ENCODE results near the gene NPAS3. TPM values are rescaled to one million over a fixed set of nuclear protein-coding genes. Genes with fewer than 3 reads are reported as not detected.

The NPAS3 gene
- total RNA-seq, 2 experiments from 2014 or later, result not detected

DNA sequence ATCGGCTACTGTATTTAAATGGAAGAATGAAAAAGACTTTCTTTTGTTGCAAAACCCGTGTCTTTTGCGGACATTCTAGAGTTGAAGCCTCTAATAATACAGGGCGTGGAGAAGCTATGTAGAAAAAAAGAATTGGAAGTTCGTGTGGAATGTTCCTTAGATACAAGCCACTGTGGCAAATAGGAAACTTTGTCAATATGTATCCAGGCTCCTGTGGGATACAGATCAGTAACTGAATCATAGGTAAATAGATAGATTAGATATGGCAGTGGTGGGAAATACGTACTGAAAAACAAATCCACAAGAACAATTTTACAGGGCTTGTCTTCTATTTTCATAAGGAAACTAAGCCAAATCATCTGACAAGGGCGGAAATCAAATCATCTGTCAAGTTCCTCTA, 766.8 kb downstream of the NPAS3 start:
- Mint-ChIP-seq H3K36me3 (ENCODE audit: low read depth) (no peaks in the 10 kb centered on the region), H3K4me1 (ENCODE audit: low read depth) (no peaks in the 10 kb centered on the region), H3K27ac (no peak overlapping the region), H3K27me3 (ENCODE audit: low read depth) (no peaks in the 10 kb centered on the region), H3K9me3 (ENCODE audit: insufficient read depth) (no peaks in the 10 kb centered on the region), H3K4me3 (no peak overlapping the region)
- ChIA-PET CTCF (no interaction called here), POLR2A (no interaction called here)
- no peak for ATAC-seq
- no peak for DNase-seq

DNA sequence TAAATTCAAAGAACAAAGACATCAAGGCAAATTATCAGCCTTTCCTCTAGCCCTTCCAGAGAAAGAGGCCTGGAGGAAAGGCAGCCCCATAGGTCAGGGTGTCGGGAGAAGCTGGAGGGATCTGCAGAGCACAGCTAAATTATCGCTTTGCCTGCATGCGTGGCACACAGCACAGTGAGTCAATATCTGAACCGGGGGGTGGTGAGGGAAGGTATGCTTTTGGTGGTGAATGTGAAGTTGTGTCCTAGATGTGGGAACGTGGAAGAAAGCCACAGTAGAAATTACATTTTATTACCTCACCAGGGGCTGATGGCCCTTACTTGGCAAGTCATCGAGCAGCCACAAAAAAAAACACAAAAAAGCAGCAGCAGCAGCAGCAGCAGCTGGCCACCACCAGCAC, 769.0 kb downstream of the NPAS3 start:
- ChIA-PET POLR2A (no interaction called here), CTCF (no interaction called here)
- H3K9me3 Mint-ChIP-seq (ENCODE audit: insufficient read depth), result no peaks in the 10 kb centered on the region
- H3K27ac Mint-ChIP-seq, result no peak overlapping the region
- H3K4me3 Mint-ChIP-seq, result no peak overlapping the region
- no peaks in the 10 kb centered on the region for H3K4me1 Mint-ChIP-seq (ENCODE audit: low read depth)
- H3K27me3 Mint-ChIP-seq (ENCODE audit: low read depth), result no peaks in the 10 kb centered on the region
- ATAC-seq, result no peak
- no peak for DNase-seq
- H3K36me3 Mint-ChIP-seq (ENCODE audit: low read depth), result no peaks in the 10 kb centered on the region

DNA sequence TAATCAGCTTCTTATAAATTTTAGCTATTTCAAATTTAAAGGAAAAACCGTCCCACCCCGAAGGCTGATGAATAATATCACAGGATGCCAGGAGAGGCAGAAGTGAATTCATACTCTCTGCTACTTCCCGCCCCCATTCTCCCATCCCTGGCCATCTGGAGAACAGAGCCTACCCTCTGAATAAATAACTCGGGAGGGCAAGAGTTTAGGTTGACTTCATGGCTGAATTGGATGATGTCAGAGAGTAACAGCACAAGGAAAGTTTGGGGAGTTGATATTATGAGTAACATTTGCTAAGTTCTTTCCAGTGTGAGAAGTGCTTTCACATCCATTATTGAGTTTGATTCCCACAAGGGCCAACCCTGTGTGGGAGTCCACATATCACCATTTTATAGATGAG, 770.6 kb downstream of the NPAS3 start:
- DNase-seq (no peak), ATAC-seq (no peak)
- H3K27ac Mint-ChIP-seq, result no peak overlapping the region
- H3K9me3 Mint-ChIP-seq (ENCODE audit: insufficient read depth), result no peaks in the 10 kb centered on the region
- no peaks in the 10 kb centered on the region for H3K4me1 Mint-ChIP-seq (ENCODE audit: low read depth)
- H3K27me3 Mint-ChIP-seq (ENCODE audit: low read depth), result no peaks in the 10 kb centered on the region
- ChIA-PET POLR2A (no interaction called here), CTCF (no interaction called here)
- no peaks in the 10 kb centered on the region for H3K36me3 Mint-ChIP-seq (ENCODE audit: low read depth)
- no peak overlapping the region for H3K4me3 Mint-ChIP-seq

DNA sequence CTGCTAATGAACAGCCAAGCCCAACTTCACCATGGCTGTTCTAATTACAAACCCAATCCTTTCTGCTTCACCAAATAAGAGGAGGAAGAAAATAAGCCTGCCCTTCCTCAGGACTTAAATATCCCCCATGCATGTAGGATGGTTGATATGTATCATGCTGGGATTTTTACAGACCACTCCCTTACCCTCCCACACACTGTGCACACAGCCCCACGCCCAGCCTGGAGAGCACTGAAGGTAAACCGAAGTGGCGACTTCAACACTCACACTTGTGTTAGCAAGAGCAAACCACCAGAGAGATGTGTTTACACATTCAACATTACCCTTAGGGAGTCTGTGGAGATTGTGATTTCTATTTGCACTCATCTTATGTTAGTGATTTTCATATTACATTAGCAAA, 771.0 kb downstream of the NPAS3 start:
- Mint-ChIP-seq H3K4me3 (no peak overlapping the region), H3K9me3 (ENCODE audit: insufficient read depth) (no peaks in the 10 kb centered on the region), H3K36me3 (ENCODE audit: low read depth) (no peaks in the 10 kb centered on the region), H3K27me3 (ENCODE audit: low read depth) (no peaks in the 10 kb centered on the region), H3K27ac (no peak overlapping the region), H3K4me1 (ENCODE audit: low read depth) (no peaks in the 10 kb centered on the region)
- POLR2A ChIA-PET, result no interaction called here
- ATAC-seq (no peak), DNase-seq (no peak)
- CTCF ChIA-PET, result no interaction called here

- ChIA-PET POLR2A (no interaction called here), CTCF (no interaction called here)
- ATAC-seq (no peak), DNase-seq (no peak)
- Mint-ChIP-seq H3K9me3 (ENCODE audit: insufficient read depth) (no peaks in the 10 kb centered on the region), H3K27ac (no peak overlapping the region), H3K4me3 (no peak overlapping the region), H3K36me3 (ENCODE audit: low read depth) (no peaks in the 10 kb centered on the region), H3K4me1 (ENCODE audit: low read depth) (no peaks in the 10 kb centered on the region), H3K27me3 (ENCODE audit: low read depth) (no peaks in the 10 kb centered on the region)
These were observed 771.6 kb downstream of the NPAS3 start for GRCh38 chr14:33710273-33710672.

- Mint-ChIP-seq H3K4me1 (ENCODE audit: low read depth) (no peaks in the 10 kb centered on the region), H3K27ac (no peak overlapping the region), H3K27me3 (ENCODE audit: low read depth) (no peaks in the 10 kb centered on the region), H3K36me3 (ENCODE audit: low read depth) (no peaks in the 10 kb centered on the region), H3K9me3 (ENCODE audit: insufficient read depth) (no peaks in the 10 kb centered on the region), H3K4me3 (no peak overlapping the region)
- DNase-seq (no peak), ATAC-seq (no peak)
- POLR2A ChIA-PET, result no interaction called here
- CTCF ChIA-PET, result no interaction called here
These were observed 772.5 kb downstream of the NPAS3 start for GRCh38 chr14:33711194-33711593.

GRCh38 chr14:33711811-33712216, 773.1 kb downstream of the NPAS3 start:
- DNase-seq, result no peak
- Mint-ChIP-seq H3K9me3 (ENCODE audit: insufficient read depth) (no peaks in the 10 kb centered on the region), H3K4me1 (ENCODE audit: low read depth) (no peaks in the 10 kb centered on the region), H3K36me3 (ENCODE audit: low read depth) (no peaks in the 10 kb centered on the region), H3K27ac (no peak overlapping the region), H3K4me3 (no peak overlapping the region), H3K27me3 (ENCODE audit: low read depth) (no peaks in the 10 kb centered on the region)
- CTCF ChIA-PET, result no interaction called here
- no peak for ATAC-seq
- POLR2A ChIA-PET, result no interaction called here

- Mint-ChIP-seq H3K4me1 (ENCODE audit: low read depth) (no peaks in the 10 kb centered on the region), H3K27ac (no peak overlapping the region), H3K36me3 (ENCODE audit: low read depth) (no peaks in the 10 kb centered on the region), H3K4me3 (no peak overlapping the region), H3K27me3 (ENCODE audit: low read depth) (no peaks in the 10 kb centered on the region), H3K9me3 (ENCODE audit: insufficient read depth) (no peaks in the 10 kb centered on the region)
- DNase-seq (no peak), ATAC-seq (no peak)
- POLR2A ChIA-PET, result no interaction called here
- CTCF ChIA-PET, result no interaction called here
These were observed 776.0 kb downstream of the NPAS3 start for GRCh38 chr14:33714527-33715226.

- Mint-ChIP-seq H3K9me3 (ENCODE audit: insufficient read depth) (no peaks in the 10 kb centered on the region), H3K27ac (no peak overlapping the region), H3K36me3 (ENCODE audit: low read depth) (no peaks in the 10 kb centered on the region), H3K4me1 (ENCODE audit: low read depth) (no peaks in the 10 kb centered on the region), H3K27me3 (ENCODE audit: low read depth) (no peaks in the 10 kb centered on the region), H3K4me3 (no peak overlapping the region)
- POLR2A ChIA-PET, result no interaction called here
- no peak for ATAC-seq
- DNase-seq, result no peak
- CTCF ChIA-PET, result no interaction called here
These were observed 776.5 kb downstream of the NPAS3 start for GRCh38 chr14:33715227-33715528.

- H3K4me3 Mint-ChIP-seq, result no peak overlapping the region
- DNase-seq, result no peak
- CTCF ChIA-PET, result no interaction called here
- no peak for ATAC-seq
- POLR2A ChIA-PET, result no interaction called here
- no peak overlapping the region for H3K27ac Mint-ChIP-seq
- H3K4me1 Mint-ChIP-seq (ENCODE audit: low read depth), result no peaks in the 10 kb centered on the region
- no peaks in the 10 kb centered on the region for H3K9me3 Mint-ChIP-seq (ENCODE audit: insufficient read depth)
- H3K36me3 Mint-ChIP-seq (ENCODE audit: low read depth), result no peaks in the 10 kb centered on the region
- no peaks in the 10 kb centered on the region for H3K27me3 Mint-ChIP-seq (ENCODE audit: low read depth)
These were observed 778.2 kb downstream of the NPAS3 start for GRCh38 chr14:33716921-33717320.

DNA sequence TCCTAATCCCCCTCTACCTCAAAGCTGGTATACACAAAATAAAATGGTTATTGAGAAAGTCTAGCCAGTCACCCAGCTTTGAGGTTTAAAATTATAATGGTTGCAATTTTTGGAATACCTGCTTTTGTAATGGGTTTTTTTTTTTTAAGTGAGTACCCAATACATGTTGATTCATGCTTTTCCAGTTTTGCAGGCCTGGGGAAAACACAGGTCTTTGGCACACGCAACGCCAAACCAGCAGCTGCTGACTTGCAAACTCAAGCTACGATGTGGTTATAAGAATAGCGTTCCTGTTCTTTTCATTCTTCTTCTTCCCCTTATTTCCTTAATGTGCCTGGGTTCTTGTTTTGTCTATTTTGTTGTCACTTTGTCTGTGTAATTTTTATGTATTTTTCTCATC, 779.2 kb downstream of the NPAS3 start:
- H3K4me3 Mint-ChIP-seq, result no peak overlapping the region
- DNase-seq (no peak), ATAC-seq (no peak)
- no peaks in the 10 kb centered on the region for H3K4me1 Mint-ChIP-seq (ENCODE audit: low read depth)
- H3K27me3 Mint-ChIP-seq (ENCODE audit: low read depth), result no peaks in the 10 kb centered on the region
- no peaks in the 10 kb centered on the region for H3K9me3 Mint-ChIP-seq (ENCODE audit: insufficient read depth)
- no peak overlapping the region for H3K27ac Mint-ChIP-seq
- no peaks in the 10 kb centered on the region for H3K36me3 Mint-ChIP-seq (ENCODE audit: low read depth)
- CTCF ChIA-PET, result no interaction called here
- POLR2A ChIA-PET, result no interaction called here

DNA sequence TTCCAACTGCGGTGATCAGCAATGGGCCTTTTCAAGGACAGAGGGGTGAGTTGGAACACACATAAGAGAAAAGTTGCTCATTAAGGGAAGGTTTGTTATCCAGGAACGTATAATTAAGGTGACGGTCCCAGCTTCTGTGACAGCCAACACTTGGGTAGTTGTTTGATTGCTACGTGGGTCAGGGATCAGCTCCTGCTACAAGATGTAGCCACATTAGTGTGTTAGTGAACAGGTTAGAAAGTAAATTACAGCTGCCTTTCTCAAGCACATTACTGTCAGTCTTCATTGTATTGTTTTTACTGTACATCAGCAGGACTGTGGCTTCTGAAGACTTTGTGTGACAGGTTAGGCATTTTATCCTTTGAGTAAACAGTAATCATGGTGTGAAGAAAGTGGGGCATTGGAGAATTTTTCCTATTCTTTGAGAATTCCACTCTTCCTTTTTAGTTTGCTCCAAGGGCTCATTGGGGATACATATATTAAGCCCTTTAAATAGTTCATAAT, 781.7 kb downstream of the NPAS3 start:
- no peak for ATAC-seq
- ChIA-PET CTCF (no interaction called here), POLR2A (no interaction called here)
- Mint-ChIP-seq H3K27ac (no peak overlapping the region), H3K36me3 (ENCODE audit: low read depth) (no peaks in the 10 kb centered on the region), H3K4me3 (no peak overlapping the region), H3K27me3 (ENCODE audit: low read depth) (no peaks in the 10 kb centered on the region), H3K9me3 (ENCODE audit: insufficient read depth) (no peaks in the 10 kb centered on the region), H3K4me1 (ENCODE audit: low read depth) (no peaks in the 10 kb centered on the region)
- no peak for DNase-seq

- Mint-ChIP-seq H3K27me3 (ENCODE audit: low read depth) (no peaks in the 10 kb centered on the region), H3K9me3 (ENCODE audit: insufficient read depth) (no peaks in the 10 kb centered on the region), H3K36me3 (ENCODE audit: low read depth) (no peaks in the 10 kb centered on the region), H3K27ac (no peak overlapping the region), H3K4me1 (ENCODE audit: low read depth) (no peaks in the 10 kb centered on the region), H3K4me3 (no peak overlapping the region)
- DNase-seq (no peak), ATAC-seq (no peak)
- ChIA-PET POLR2A (interaction anchor here (0.7 kb wide), 1 partner anchor 42 kb away, joined by 3 read pairs; no protein-coding TSS in a partner anchor), CTCF (no interaction called here)
These were observed 788.0 kb downstream of the NPAS3 start for GRCh38 chr14:33726685-33727084.

Measured in activated CD8-positive, alpha-beta T cell treated with anti-CD3 and anti-CD28 coated beads, Interleukin-2, amount 10 ng/mL, durations not matched to agents 7 days and 5 days (primary cell).